Measurements from ENCODE around the gene TBC1D22A. TPM values are rescaled to one million over a fixed set of nuclear protein-coding genes. Genes with fewer than 3 reads are reported as not detected.

TBC1D22A gene
- total RNA-seq, 2 donors from 2014 or later, result 21.0 to 27.9 TPM

GRCh38 chr22:46892866-46893265 lies 130.4 kb downstream of the TBC1D22A start:
- H3K27me3 Mint-ChIP-seq (ENCODE audit: insufficient read depth), result no peaks in the 10 kb centered on the region
- Histone ChIP-seq H3K4me1 (ENCODE audit: control insufficient read depth, insufficient read depth, low read length) (no peaks in the 10 kb centered on the region), H3K4me3 (ENCODE audit: low read length) (no peak overlapping the region), H3K9ac (ENCODE audit: extremely low read depth, low read length, poor library complexity, severe bottlenecking) (no peak overlapping the region), H3K27me3 (ENCODE audit: control insufficient read depth, insufficient read depth, low read length, poor library complexity, severe bottlenecking) (no peaks in the 10 kb centered on the region), H3K9me3 (ENCODE audit: control insufficient read depth, low read length) (no peaks in the 10 kb centered on the region), H3K27ac (ENCODE audit: low read depth, low read length) (no peak overlapping the region), H3K36me3 (ENCODE audit: control insufficient read depth, insufficient read depth, low read length) (peaks cover 44% of the 10 kb centered on the region)
- no peak overlapping the region for H3K4me3 Mint-ChIP-seq
- H3K27ac Mint-ChIP-seq, result no peak overlapping the region
- DNase-seq, result peak; percentile 23
- H3K9me3 Mint-ChIP-seq, result no peaks in the 10 kb centered on the region
- H3K36me3 Mint-ChIP-seq (ENCODE audit: low read depth), result peaks cover 53% of the 10 kb centered on the region
- H3K4me1 Mint-ChIP-seq, result no peaks in the 10 kb centered on the region
- no peak for TF ChIP-seq CTCF (conservative IDR thresholded peaks at IDR 0.05)
- 77 to 89% methylated on average over 5 to 15 of the region's 15 CpGs for WGBS, 2 experiments (ENCODE audit: insufficient coverage in 1 of 2, insufficient read length in 1 of 2)

DNA sequence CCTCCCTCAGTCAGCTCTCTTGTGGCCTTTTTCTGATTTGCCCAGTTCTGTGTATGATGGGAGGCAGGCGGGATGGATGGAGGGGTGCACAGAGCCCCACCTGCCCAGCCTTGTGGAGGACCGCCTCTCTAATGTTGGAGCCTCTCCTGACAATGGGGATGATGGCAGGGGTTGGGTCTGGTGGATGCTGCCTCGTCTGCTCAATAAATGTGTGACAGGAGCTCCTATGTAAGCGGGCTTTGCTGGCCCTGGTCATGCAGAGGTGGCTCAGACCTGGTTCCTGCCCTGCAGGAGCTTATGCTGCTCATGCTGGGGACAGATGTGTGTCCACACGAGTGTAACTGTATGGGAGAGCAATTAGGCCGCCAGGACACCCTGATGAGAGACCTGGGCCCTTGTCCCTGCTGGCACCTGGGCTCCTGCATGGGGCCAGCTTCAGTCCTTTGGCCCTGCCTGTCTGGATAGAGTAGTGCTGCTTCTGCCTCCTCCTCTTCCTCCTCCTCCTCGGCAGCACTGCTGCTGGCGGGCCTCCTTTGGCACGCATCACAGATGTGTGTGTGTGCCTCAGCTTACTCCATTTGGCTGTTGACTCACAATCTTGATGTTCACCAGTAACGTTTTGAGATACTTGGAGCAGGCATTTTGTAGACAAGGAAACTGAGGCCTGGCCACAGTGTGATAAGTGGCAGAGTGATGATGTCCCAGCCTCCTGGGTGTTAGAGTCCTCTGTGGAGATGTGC lies 131.0 kb downstream of the TBC1D22A start:
- Mint-ChIP-seq H3K4me1 (no peaks in the 10 kb centered on the region), H3K27me3 (ENCODE audit: insufficient read depth) (no peaks in the 10 kb centered on the region), H3K36me3 (ENCODE audit: low read depth) (peaks cover 51% of the 10 kb centered on the region), H3K27ac (no peak overlapping the region), H3K9me3 (no peaks in the 10 kb centered on the region), H3K4me3 (no peak overlapping the region)
- Histone ChIP-seq H3K4me3 (ENCODE audit: low read length) (no peak overlapping the region), H3K4me1 (ENCODE audit: control insufficient read depth, insufficient read depth, low read length) (no peaks in the 10 kb centered on the region), H3K9me3 (ENCODE audit: control insufficient read depth, low read length) (no peaks in the 10 kb centered on the region), H3K27ac (ENCODE audit: low read depth, low read length) (no peak overlapping the region), H3K36me3 (ENCODE audit: control insufficient read depth, insufficient read depth, low read length) (peaks cover 44% of the 10 kb centered on the region), H3K27me3 (ENCODE audit: control insufficient read depth, insufficient read depth, low read length, poor library complexity, severe bottlenecking) (no peaks in the 10 kb centered on the region), H3K9ac (ENCODE audit: extremely low read depth, low read length, poor library complexity, severe bottlenecking) (no peak overlapping the region)
- WGBS, 2 experiments (ENCODE audit: insufficient coverage in 1 of 2, insufficient read length in 1 of 2), result 91 to 92% methylated on average over 3 to 10 of the region's 10 CpGs
- DNase-seq, result peak; percentile 24
- no peak for TF ChIP-seq CTCF (conservative IDR thresholded peaks at IDR 0.05)

DNA sequence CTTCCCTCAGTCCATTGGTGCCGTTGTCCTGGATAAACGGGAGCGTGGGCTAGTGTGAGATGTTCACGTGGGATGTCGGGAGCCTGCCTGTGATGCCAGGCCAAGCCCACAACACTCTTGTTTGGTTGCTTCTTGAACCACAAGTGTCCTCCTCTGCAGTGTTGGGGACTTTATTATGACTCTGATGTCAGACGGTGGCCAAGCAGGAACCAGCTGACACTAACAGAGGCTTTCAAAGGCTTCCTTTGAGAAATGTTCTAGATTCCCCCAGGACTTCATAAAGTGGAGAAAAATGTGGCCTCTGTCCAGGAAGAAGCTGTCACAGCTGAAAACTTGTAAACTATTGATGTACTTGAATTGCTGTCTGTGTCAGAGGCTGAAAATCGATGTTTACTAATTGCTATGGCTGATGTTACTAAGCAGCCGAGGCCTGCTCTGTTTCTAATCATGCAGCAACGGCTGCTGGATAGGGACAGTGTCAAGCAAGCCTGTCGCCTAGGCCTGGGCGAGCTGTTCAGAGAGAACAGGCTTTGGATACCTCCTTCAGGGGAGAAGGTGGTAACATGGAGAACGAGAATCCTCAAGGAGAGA lies 131.7 kb downstream of the TBC1D22A start:
- no peak overlapping the region for H3K9ac ChIP-seq (ENCODE audit: extremely low read depth, low read length, poor library complexity, severe bottlenecking)
- Mint-ChIP-seq H3K36me3 (ENCODE audit: low read depth) (peaks cover 51% of the 10 kb centered on the region), H3K27ac (no peak overlapping the region), H3K27me3 (ENCODE audit: insufficient read depth) (no peaks in the 10 kb centered on the region), H3K4me3 (no peak overlapping the region), H3K9me3 (no peaks in the 10 kb centered on the region), H3K4me1 (no peaks in the 10 kb centered on the region)
- no peak overlapping the region for H3K27ac ChIP-seq (ENCODE audit: low read depth, low read length)
- TF ChIP-seq CTCF (conservative IDR thresholded peaks at IDR 0.05), result no peak
- WGBS, 2 experiments (ENCODE audit: insufficient coverage in 1 of 2, insufficient read length in 1 of 2), result 93 to 98% methylated on average over 10 to 12 of the region's 12 CpGs
- no peaks in the 10 kb centered on the region for H3K9me3 ChIP-seq (ENCODE audit: control insufficient read depth, low read length)
- H3K4me3 ChIP-seq (ENCODE audit: low read length), result no peak overlapping the region
- DNase-seq, result peak; percentile 22
- no peaks in the 10 kb centered on the region for H3K4me1 ChIP-seq (ENCODE audit: control insufficient read depth, insufficient read depth, low read length)
- H3K27me3 ChIP-seq (ENCODE audit: control insufficient read depth, insufficient read depth, low read length, poor library complexity, severe bottlenecking), result no peaks in the 10 kb centered on the region
- H3K36me3 ChIP-seq (ENCODE audit: control insufficient read depth, insufficient read depth, low read length), result peaks cover 44% of the 10 kb centered on the region

Measured in endodermal cell (in vitro differentiated cells).